GM12878 (cell line): ENCODE measurements around the gene ENDOD1. TPM values are rescaled to one million over a fixed set of nuclear protein-coding genes. Genes with fewer than 3 reads are reported as not detected.

Experiments used
- ATAC-seq: fragments of 200-7000 bp; cut with Tn5 transposase; 3 replicates; pipeline ENCODE4 v1.9.1; 2020; ENCODE audit warnings: mild to moderate bottlenecking, moderate library complexity
- BruUV-seq: library from RNA; stranded (reverse); fragments of 400-500 nt; replicated peaks from 2 replicates; lab custom pipeline; 2021; lab: Mats Ljungman, UMichigan
- CTCF ChIA-PET: fragments of 300-600 bp; sonication (Branson Sonifier 250); formaldehyde crosslinking; extraction: SDS; loops from one replicate; lab custom pipeline; 2021; ENCODE audit warnings: inconsistent platforms; lab: Yijun Ruan, JAX
- POLR2A ChIA-PET: fragments of 350-600 bp; formaldehyde crosslinking; extraction: SDS; loops from one replicate; lab custom pipeline; 2021; ENCODE audit warnings: inconsistent platforms; lab: Charles Lee
- RAD21 ChIA-PET: fragments of 300-600 bp; sonication (Branson Sonifier 250); formaldehyde crosslinking; loops from one replicate; lab custom pipeline; 2023; ENCODE audit warnings: antibody characterized with exemption; ENCODE audit not compliant: unreplicated experiment; lab: Charles Lee
- SMC1A ChIA-PET: fragments of 300-600 bp; sonication (Branson Sonifier 250); formaldehyde crosslinking; loops from one replicate; lab custom pipeline; 2023; ENCODE audit not compliant: unreplicated experiment, uncharacterized antibody; lab: Charles Lee
- DNase-seq: peaks from one replicate; pipeline ENCODE4 v3.0.0-alpha.2; 2011; ENCODE audit warnings: low read depth, low spot score
- FAIRE-seq: peaks from 3 replicates; lab custom pipeline; 2011; peaks lifted over from hg19 to GRCh38; lab: Jason Lieb, UNC
- H2AFZ ChIP-seq: 2 replicates; pipeline ENCODE4 v1.6.0; 2011; ENCODE audit warnings: low read depth, low read length, control low read depth; ENCODE audit not compliant: control insufficient read depth
- H3K27ac ChIP-seq: 2 replicates; pipeline ENCODE4 v1.5.1; 2011; ENCODE audit warnings: control low read depth; ENCODE audit not compliant: control insufficient read depth, insufficient read depth
- H3K27me3 ChIP-seq, 2 experiments: replicated peaks in 1 of 2; 2 replicates each; pipeline versions ENCODE4 v1.6.0 to v1.6.1; 2011; ENCODE audit warnings: low read length in 1 of 2; ENCODE audit not compliant: control insufficient read depth in 2 of 2, insufficient read depth in 2 of 2
- H3K36me3 ChIP-seq, 2 experiments: 2 replicates each; pipeline ENCODE4 v1.5.1; 2011; ENCODE audit warnings: low read length in 1 of 2; ENCODE audit not compliant: control insufficient read depth in 2 of 2, insufficient read depth in 2 of 2
- H3K4me1 ChIP-seq: 2 replicates; pipeline ENCODE4 v1.6.1; 2011; ENCODE audit warnings: mild to moderate bottlenecking, low read length, moderate library complexity, mixed read lengths; ENCODE audit not compliant: control insufficient read depth, insufficient read depth
- H3K4me2 ChIP-seq: 2 replicates; pipeline ENCODE4 v1.6.0; 2011; ENCODE audit warnings: control low read depth; ENCODE audit not compliant: control insufficient read depth, insufficient read depth
- H3K4me3 ChIP-seq: fragments of 200-600 bp; sonication (generic); 2 replicates; pipeline ENCODE4 v1.5.1; 2016
- H3K79me2 ChIP-seq: 2 replicates; pipeline ENCODE4 v1.6.0; 2011; ENCODE audit warnings: low read length; ENCODE audit not compliant: control insufficient read depth, insufficient read depth
- H3K9ac ChIP-seq: 2 replicates; pipeline ENCODE4 v1.8.0; 2011; ENCODE audit warnings: low read length, control low read depth, mixed read lengths; ENCODE audit not compliant: control insufficient read depth, insufficient read depth
- H3K9me3 ChIP-seq: replicated peaks from 3 replicates; pipeline ENCODE4 v1.5.1; 2011; ENCODE audit warnings: mild to moderate bottlenecking, low read length; ENCODE audit not compliant: control insufficient read depth, insufficient read depth
- H4K20me1 ChIP-seq: 2 replicates; pipeline ENCODE4 v1.6.0; 2011; ENCODE audit not compliant: control insufficient read depth, insufficient read depth
- BACH1 ChIP-seq: fragments of 450-650 bp; IDR thresholded peaks from 2 replicates; pipeline ENCODE4 v1.6.1; 2017; ENCODE audit warnings: mild to moderate bottlenecking, borderline replicate concordance
- CREB1 ChIP-seq: IDR thresholded peaks from 2 replicates; pipeline ENCODE4 v1.6.1; 2012; ENCODE audit warnings: low read depth, mild to moderate bottlenecking, inconsistent platforms
- CREM ChIP-seq: IDR thresholded peaks from 2 replicates; pipeline ENCODE4 v1.6.1; 2014; ENCODE audit warnings: antibody characterized with exemption, low read depth
- HDAC6 ChIP-seq: fragments of 200-600 bp; sonication (generic); IDR thresholded peaks from one replicate; pipeline ENCODE4 v1.8.0; 2017; ENCODE audit warnings: antibody characterized with exemption; ENCODE audit not compliant: unreplicated experiment
- JUNB ChIP-seq: IDR thresholded peaks from 2 replicates; pipeline ENCODE4 v1.6.1; 2016; ENCODE audit warnings: antibody characterized with exemption, mild to moderate bottlenecking
- MXI1 ChIP-seq: fragments of 150-350 bp; IDR thresholded peaks from 2 replicates; pipeline ENCODE4 v1.6.1; 2011; ENCODE audit warnings: low read depth, mild to moderate bottlenecking, inconsistent platforms, low read length, improper control_type of control experiment
- MYC ChIP-seq: IDR thresholded peaks from 2 replicates; pipeline ENCODE4 v1.6.1; 2011; ENCODE audit warnings: mild to moderate bottlenecking, low read length, moderate library complexity, inconsistent platforms; ENCODE audit not compliant: insufficient read depth, insufficient replicate concordance, insufficient read length, severe bottlenecking
- PAX8 ChIP-seq: fragments of 450-650 bp; IDR thresholded peaks from 2 replicates; pipeline ENCODE4 v1.6.1; 2017; ENCODE audit warnings: mild to moderate bottlenecking, moderate library complexity
- POLR2A ChIP-seq: IDR thresholded peaks from 2 replicates; pipeline ENCODE4 v1.6.1; 2011; ENCODE audit warnings: low read depth, mild to moderate bottlenecking, low read length
- RBBP5 ChIP-seq: fragments of 200-600 bp; sonication (generic); conservative IDR thresholded peaks from 2 replicates; pipeline ENCODE4 v1.6.1; 2016
- SIN3A ChIP-seq: IDR thresholded peaks from 2 replicates; pipeline ENCODE4 v1.6.1; 2012; ENCODE audit warnings: low read depth, low read length, improper control_type of control experiment
- STAT1 ChIP-seq: fragments of 450-650 bp; conservative IDR thresholded peaks from 2 replicates; pipeline ENCODE4 v1.6.1; 2014; ENCODE audit warnings: antibody characterized with exemption, mild to moderate bottlenecking
- SUPT20H ChIP-seq: IDR thresholded peaks from 2 replicates; pipeline ENCODE4 v1.6.1; 2011; ENCODE audit warnings: low read depth, mild to moderate bottlenecking, low read length, moderate library complexity, borderline replicate concordance; ENCODE audit not compliant: control insufficient read depth
- TCF3 ChIP-seq: IDR thresholded peaks from 2 replicates; pipeline ENCODE4 v1.6.1; 2012; ENCODE audit warnings: low read depth, mild to moderate bottlenecking, low read length, borderline replicate concordance; ENCODE audit not compliant: insufficient read depth
- in situ Hi-C: fragments of 300-500 bp; cut with MboI; formaldehyde crosslinking; loops from 9 replicates; pipeline ENCODE4 v1.14.3; 2018; ENCODE audit warnings: mixed read lengths
- intact Hi-C: fragments of 100-400 bp; cut with micrococcal nuclease; formaldehyde crosslinking; loops from one replicate; pipeline ENCODE4 v1.14.2; 2022; ENCODE audit not compliant: unreplicated experiment
- polyA plus RNA-seq, 11 experiments: library from polyadenylated mRNA; depleted of rRNA in 4 of 11; unstranded in 6 of 11; stranded (reverse) in 5 of 11; fragments of >200 nt; fragmentation: Nextera tagmentation in 4 of 11; fragmentation: Illumina TruSeq in 1 of 11; extraction: Ambion mirVana in 4 of 11; extraction: Trizol in 1 of 11; gene quantifications; 1 replicate in 1 of 11; 2 replicates in 10 of 11; pipeline versions ENCODE4 v1.2.1 to v1.2.3, GENCODE V29; 2011 to 2016; ENCODE audit warnings: inconsistent platforms in 2 of 11, missing spikeins in 2 of 11, low read depth in 1 of 11
- total RNA-seq, 4 experiments: library from RNA; depleted of rRNA in 3 of 4; stranded (reverse); fragments of >200 nt in 3 of 4; fragmentation: Illumina TruSeq in 1 of 4; extraction: Trizol in 1 of 4; gene quantifications; 2 replicates each; pipeline versions ENCODE4 v1.2.1 to v1.2.3, GENCODE V29; 2013 to 2021
- TF ChIP-seq, protein P1 (sequence below): fragments of 450-650 bp; IDR thresholded peaks from 2 replicates; pipeline ENCODE4 v1.6.1; 2017; ENCODE audit warnings: antibody characterized with exemption, mild to moderate bottlenecking, moderate library complexity
- TF ChIP-seq, protein P2 (sequence below): fragments of 450-650 bp; IDR thresholded peaks from 2 replicates; pipeline ENCODE4 v1.6.1; 2016; ENCODE audit warnings: mild to moderate bottlenecking

ENDOD1 gene
- total and polyA plus RNA-seq, 10 of the 15 experiments (the other 5 are each of a cell fraction or from before 2014, with no cell fraction given) = 6.0 to 30.0 (median 12.1) TPM

DNA sequence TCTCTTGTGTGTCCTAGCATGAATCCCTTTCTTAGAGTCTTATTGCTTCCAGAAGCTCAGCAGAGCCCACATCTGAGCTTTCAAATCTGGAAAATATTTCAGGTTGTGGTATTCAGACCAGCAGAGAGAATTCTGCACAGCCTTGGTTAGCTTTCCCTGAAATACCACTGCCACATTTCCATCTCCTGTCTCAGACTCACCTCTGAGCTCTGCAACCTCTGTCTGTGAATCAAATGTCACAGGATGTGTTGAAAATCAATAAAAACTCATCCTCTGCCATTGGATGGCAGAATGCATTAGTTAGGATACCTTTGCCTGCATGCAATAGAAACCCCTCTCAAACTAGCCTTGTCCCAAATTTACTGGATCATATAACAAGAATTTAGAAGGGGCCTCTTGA is 47.7 kb downstream of the ENDOD1 start:
- Histone ChIP-seq H3K9me3 (no peaks in the 10 kb centered on the region), H3K4me2 (no peak overlapping the region), H3K27ac (no peak overlapping the region), H3K79me2 (no peaks in the 10 kb centered on the region), H3K36me3 (no peaks in the 10 kb centered on the region), H3K9ac (no peak overlapping the region), H3K4me3 (no peak overlapping the region), H4K20me1 (no peaks in the 10 kb centered on the region), H3K4me1 (no peaks in the 10 kb centered on the region), H3K27me3 (0 out of 4 replicates have a peak, but pooled peaks cover 0 to 2% of the 10 kb centered on the region in 2 experiments), H2AFZ (no peak overlapping the region)
- CTCF ChIA-PET = interaction anchor here (0.6 to 24.1 kb wide), 20 partner anchors 11 to 1326 kb away, joined by 3 to 459 read pairs (median 5); partner anchors contain the start of genes CWC15, KDM4D and SRSF8
- intact Hi-C loops (loop anchor here (5.0 kb wide), 1 partner anchor 515 kb away; no protein-coding TSS in a partner anchor), in situ Hi-C loops (no loop called here)
- POLR2A ChIA-PET = interaction anchor here (0.8 to 1.7 kb wide), 3 partner anchors 53 to 69 kb away, joined by 3 to 4 read pairs (median 4); no protein-coding TSS in a partner anchor
- no peak for DNase-seq
- SMC1A ChIA-PET = interaction anchor here (0.7 to 8.3 kb wide), 14 partner anchors 11 to 351 kb away, joined by 3 to 170 read pairs (median 6); partner anchors contain the start of genes ENDOD1 and SRSF8
- TF ChIP-seq, protein P1, sequence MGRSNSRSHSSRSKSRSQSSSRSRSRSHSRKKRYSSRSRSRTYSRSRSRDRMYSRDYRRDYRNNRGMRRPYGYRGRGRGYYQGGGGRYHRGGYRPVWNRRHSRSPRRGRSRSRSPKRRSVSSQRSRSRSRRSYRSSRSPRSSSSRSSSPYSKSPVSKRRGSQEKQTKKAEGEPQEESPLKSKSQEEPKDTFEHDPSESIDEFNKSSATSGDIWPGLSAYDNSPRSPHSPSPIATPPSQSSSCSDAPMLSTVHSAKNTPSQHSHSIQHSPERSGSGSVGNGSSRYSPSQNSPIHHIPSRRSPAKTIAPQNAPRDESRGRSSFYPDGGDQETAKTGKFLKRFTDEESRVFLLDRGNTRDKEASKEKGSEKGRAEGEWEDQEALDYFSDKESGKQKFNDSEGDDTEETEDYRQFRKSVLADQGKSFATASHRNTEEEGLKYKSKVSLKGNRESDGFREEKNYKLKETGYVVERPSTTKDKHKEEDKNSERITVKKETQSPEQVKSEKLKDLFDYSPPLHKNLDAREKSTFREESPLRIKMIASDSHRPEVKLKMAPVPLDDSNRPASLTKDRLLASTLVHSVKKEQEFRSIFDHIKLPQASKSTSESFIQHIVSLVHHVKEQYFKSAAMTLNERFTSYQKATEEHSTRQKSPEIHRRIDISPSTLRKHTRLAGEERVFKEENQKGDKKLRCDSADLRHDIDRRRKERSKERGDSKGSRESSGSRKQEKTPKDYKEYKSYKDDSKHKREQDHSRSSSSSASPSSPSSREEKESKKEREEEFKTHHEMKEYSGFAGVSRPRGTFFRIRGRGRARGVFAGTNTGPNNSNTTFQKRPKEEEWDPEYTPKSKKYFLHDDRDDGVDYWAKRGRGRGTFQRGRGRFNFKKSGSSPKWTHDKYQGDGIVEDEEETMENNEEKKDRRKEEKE = no peak
- no peak for TF ChIP-seq JUNB
- TF ChIP-seq BACH1 = no peak
- no peak for TF ChIP-seq SUPT20H
- TF ChIP-seq HDAC6 = no peak
- TF ChIP-seq RBBP5 = no peak
- no peak for TF ChIP-seq POLR2A
- TF ChIP-seq MXI1 = no peak
- no peak for TF ChIP-seq TCF3
- no peak for TF ChIP-seq SIN3A
- TF ChIP-seq CREM = no peak
- no peak for TF ChIP-seq CREB1
- no peak for TF ChIP-seq PAX8
- TF ChIP-seq STAT1 = no peak
- no peak for TF ChIP-seq MYC
- TF ChIP-seq, protein P2, sequence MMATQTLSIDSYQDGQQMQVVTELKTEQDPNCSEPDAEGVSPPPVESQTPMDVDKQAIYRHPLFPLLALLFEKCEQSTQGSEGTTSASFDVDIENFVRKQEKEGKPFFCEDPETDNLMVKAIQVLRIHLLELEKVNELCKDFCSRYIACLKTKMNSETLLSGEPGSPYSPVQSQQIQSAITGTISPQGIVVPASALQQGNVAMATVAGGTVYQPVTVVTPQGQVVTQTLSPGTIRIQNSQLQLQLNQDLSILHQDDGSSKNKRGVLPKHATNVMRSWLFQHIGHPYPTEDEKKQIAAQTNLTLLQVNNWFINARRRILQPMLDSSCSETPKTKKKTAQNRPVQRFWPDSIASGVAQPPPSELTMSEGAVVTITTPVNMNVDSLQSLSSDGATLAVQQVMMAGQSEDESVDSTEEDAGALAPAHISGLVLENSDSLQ = no peak
- no peak for FAIRE-seq
- no TSS peak for BruUV-seq
- RAD21 ChIA-PET = interaction anchor here (0.7 to 8.0 kb wide), 11 partner anchors 40 to 514 kb away, joined by 3 to 110 read pairs (median 4); partner anchors contain the start of genes CWC15, KDM4D and SRSF8
- ATAC-seq = no peak
